Muscle layer of colon (tissue), 2 donors: ENCODE results near the gene CPNE7.

Experiments
- H3K27ac ChIP-seq: one replicate; pipeline ENCODE4 v1.7.0; 2013; ENCODE audit warnings: low read depth, mild to moderate bottlenecking, low read length, moderate library complexity
- H3K27me3 ChIP-seq, 2 donors: one replicate each; pipeline ENCODE4 v1.7.0; 2013; ENCODE audit warnings: low read length in 2 of 2, mild to moderate bottlenecking in 2 of 2; ENCODE audit not compliant: insufficient read depth in 2 of 2, control insufficient read depth in 1 of 2
- H3K36me3 ChIP-seq: one replicate; pipeline ENCODE4 v1.7.0; 2013; ENCODE audit warnings: mild to moderate bottlenecking, low read length; ENCODE audit not compliant: insufficient read depth
- H3K4me1 ChIP-seq: one replicate; pipeline ENCODE4 v1.7.0; 2013; ENCODE audit warnings: mild to moderate bottlenecking, low read length; ENCODE audit not compliant: insufficient read depth
- H3K4me3 ChIP-seq, 2 donors: one replicate each; pipeline ENCODE4 v1.7.0; 2013; ENCODE audit warnings: low read length in 2 of 2, low read depth in 1 of 2, mild to moderate bottlenecking in 1 of 2, moderate library complexity in 1 of 2
- H3K9ac ChIP-seq: one replicate; pipeline ENCODE4 v1.7.0; 2013; ENCODE audit warnings: low read length
- H3K9me3 ChIP-seq: one replicate; pipeline ENCODE4 v1.7.0; 2013; ENCODE audit warnings: mild to moderate bottlenecking, low read length
- donor health status: abdominal sarcoma.
- donor health status: Adenocarcinoma of cecum.

Gene CPNE7

DNA sequence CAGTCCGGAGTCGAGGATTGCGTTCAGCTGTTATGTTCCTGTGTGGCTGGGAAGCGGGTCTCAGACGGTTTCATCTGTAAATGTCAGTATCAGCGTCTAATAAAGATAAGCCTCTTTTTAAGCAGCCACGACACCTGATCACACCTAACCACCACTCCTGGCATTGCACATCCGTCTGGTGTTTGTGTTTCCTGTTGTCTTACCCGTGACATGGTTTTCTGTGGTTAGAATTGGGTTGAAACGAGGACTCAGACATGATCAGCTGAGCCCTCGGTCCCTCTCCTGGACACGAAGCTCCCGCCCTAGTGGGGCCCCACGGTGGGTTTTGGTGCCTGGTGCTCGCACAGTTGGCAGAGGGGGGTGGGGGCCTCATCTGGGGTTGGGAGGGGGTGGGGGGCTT is 18.3 kb downstream of the CPNE7 start:
- Histone ChIP-seq H3K9ac (no peak overlapping the region), H3K9me3 (no peaks in the 10 kb centered on the region), H3K27ac (no peak overlapping the region), H3K4me3 (no peak overlapping the region), H3K4me1 (no peaks in the 10 kb centered on the region), H3K27me3 (no peaks in the 10 kb centered on the region), H3K36me3 (no peaks in the 10 kb centered on the region)

DNA sequence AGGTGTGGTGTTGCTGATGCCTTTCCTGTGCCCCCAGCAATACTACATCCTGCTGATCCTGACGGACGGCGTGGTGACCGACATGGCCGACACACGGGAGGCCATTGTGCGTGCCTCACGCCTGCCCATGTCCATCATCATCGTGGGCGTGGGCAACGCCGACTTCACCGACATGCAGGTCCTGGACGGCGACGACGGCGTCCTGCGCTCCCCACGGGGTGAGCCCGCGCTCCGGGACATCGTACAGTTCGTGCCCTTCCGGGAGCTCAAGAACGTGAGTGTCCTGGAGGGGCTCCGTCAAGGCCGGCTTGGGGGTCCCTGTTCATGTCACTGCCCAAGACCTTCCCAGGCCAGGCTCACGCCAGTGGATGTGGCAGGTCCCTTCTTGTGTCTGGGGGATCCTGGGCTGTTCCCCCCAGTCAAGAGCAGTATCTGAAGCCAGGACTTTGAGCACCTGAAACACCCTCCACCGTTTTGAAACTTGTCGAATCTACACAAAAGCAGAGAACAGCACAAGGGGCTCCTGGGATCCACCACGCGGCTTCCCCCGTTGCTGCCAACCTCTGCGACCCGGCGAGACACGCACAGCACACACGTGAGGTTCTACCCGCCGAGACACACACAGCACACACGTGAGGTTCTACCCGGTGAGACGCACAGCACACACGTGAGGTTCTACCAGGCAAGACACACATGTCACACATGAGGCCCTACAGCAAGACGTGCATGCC is 19.9 kb downstream of the CPNE7 start:
- Histone ChIP-seq H3K27ac (no peak overlapping the region), H3K4me3 (no peak overlapping the region)

DNA sequence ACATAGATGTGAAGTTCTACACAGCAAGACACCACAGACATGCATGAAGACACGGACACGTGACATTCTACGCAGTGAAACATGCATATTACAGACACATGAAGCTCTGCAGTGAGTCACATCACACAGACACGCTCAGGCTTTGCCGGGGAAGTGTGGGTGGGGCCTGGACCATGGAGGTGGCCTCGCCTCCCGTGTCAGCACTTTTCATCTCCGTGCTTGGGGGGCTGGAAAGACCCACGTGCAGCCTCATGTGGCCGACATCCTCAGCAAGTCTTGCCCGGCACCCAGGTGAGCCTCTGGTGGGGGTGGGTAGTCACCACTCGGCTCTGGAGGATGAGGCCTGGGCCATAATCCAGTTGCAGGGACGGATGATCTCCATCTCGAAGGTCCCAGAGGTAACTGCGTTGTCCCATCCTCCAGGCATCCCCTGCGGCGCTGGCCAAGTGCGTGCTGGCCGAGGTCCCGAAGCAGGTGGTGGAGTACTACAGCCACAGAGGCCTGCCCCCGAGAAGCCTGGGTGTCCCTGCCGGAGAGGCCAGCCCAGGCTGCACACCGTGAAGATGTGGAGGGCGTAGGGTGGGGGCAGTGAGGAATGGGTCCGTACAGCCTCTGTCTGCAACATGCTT is 20.6 kb downstream of the CPNE7 start:
- no peaks in the 10 kb centered on the region for H3K9me3 ChIP-seq
- no peak overlapping the region for H3K9ac ChIP-seq
- no peak overlapping the region for H3K27ac ChIP-seq
- no peaks in the 10 kb centered on the region for H3K36me3 ChIP-seq
- H3K27me3 ChIP-seq: no peaks in the 10 kb centered on the region
- H3K4me3 ChIP-seq: no peak overlapping the region
- H3K4me1 ChIP-seq: no peaks in the 10 kb centered on the region

More for the DNA sequence above, 19.9 kb downstream of the CPNE7 start:
- H3K4me1 ChIP-seq: no peaks in the 10 kb centered on the region
- H3K36me3 ChIP-seq: no peaks in the 10 kb centered on the region
- no peak overlapping the region for H3K9ac ChIP-seq
- H3K9me3 ChIP-seq: no peaks in the 10 kb centered on the region
- no peaks in the 10 kb centered on the region for H3K27me3 ChIP-seq

DNA sequence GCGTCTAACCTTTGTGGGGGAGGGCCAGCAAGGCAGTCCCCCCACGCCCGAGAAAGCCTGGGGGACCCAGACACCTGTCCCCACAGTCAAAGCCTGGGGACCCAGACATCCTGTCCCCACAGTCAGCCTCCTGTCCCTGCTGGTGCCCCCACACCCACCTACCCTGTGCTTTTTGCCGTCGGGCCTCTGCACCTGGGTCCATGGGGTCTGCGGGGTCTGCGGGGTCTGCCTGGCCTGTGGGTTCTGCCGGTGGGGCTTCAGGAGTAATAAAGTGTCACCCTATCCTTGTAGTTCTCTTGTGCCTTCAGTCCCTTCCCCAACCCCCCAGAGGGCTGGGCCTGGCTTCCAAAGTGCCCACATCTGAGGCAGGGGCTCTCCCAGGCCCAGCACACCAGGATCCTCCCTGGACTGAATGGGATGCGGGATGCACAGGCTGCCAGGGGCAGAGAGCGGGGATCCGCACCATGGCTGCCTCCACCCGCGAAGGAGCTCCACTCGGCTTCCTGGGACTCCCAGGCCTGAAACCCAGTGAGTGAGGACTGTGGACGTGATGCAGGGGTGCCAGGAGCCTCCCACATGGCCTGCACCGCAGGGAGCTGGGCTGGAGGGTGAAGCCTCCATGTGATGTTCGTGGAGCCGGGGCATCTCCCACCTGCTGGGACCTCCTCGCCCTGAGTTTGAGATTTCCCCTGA is 21.5 kb downstream of the CPNE7 start:
- H3K36me3 ChIP-seq: no peaks in the 10 kb centered on the region
- no peak overlapping the region for H3K9ac ChIP-seq
- no peak overlapping the region for H3K27ac ChIP-seq
- H3K4me3 ChIP-seq: no peak overlapping the region
- peaks cover 0 to under 1% of the 10 kb centered on the region in 2 donors for H3K27me3 ChIP-seq
- no peaks in the 10 kb centered on the region for H3K9me3 ChIP-seq
- H3K4me1 ChIP-seq: no peaks in the 10 kb centered on the region

DNA sequence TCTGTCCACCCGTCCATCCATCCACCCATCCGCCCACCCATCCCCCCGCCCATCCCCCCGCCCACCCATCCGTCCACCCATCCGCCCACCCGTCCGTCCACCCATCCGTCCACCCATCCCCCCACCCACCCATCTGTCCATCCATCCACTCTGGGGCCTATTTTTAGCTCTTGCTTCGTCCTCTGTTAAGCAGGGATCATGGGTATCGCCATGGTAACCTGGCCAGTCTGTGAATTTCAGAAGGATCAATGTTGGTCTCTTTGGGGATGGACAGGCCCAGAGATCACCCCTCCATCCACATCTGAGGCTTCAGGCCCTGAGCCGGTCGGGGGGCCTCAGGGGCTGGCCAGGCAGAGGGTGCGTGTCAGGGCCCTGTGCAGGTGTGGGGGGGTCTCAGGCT is 22.6 kb downstream of the CPNE7 start:
- H3K9me3 ChIP-seq: no peaks in the 10 kb centered on the region
- no peaks in the 10 kb centered on the region for H3K4me1 ChIP-seq
- H3K9ac ChIP-seq: no peak overlapping the region
- H3K27me3 ChIP-seq: peaks cover 0 to 4% of the 10 kb centered on the region in 2 donors
- no peak overlapping the region for H3K4me3 ChIP-seq
- no peaks in the 10 kb centered on the region for H3K36me3 ChIP-seq
- H3K27ac ChIP-seq: no peak overlapping the region

DNA sequence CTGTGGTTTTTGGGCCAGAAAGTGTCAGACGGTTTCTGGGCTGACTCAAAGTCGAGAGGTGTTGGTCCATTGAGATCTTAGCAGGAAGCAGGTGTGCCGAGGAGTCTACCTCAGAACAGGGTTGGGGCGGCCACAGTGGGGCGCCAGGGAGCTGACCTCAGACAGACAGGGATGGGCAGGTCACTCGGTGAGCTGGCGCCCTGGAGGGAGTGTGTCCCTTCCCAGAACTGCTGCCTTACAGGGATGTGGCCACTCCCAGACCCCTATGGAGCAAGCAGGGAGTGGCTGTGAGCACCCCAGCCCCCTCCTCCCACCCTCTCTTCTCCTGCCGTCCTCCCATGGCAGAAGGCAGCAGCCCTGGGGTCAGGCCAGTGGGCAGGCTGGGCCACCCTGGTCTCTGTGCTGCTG is 23.9 kb downstream of the CPNE7 start:
- H3K4me3 ChIP-seq: no peak overlapping the region

DNA sequence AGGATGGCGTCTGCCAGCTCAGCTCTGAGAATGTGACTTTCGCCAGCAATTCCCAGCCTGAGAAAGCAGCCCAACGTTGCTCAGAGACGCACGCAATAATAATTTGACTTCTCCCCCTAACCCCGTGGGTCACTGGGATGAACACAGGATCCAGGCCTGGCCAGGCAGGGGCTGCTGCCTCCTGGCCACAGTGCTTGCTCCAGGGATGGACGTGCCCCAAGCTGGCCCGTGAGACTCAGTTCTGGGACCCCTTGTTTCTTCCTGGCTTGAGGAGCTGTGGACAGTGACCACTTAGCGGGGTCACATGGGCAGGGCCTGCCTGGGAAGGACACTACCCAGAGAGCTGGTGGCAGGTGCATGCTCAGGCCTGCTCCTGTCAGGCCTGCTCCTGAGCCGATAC is 24.3 kb downstream of the CPNE7 start:
- H3K9me3 ChIP-seq: no peaks in the 10 kb centered on the region
- peaks cover 0 to 4% of the 10 kb centered on the region in 2 donors for H3K27me3 ChIP-seq
- H3K4me3 ChIP-seq: no peak overlapping the region

More for the DNA sequence above, 23.9 kb downstream of the CPNE7 start:
- no peaks in the 10 kb centered on the region for H3K9me3 ChIP-seq
- H3K36me3 ChIP-seq: no peaks in the 10 kb centered on the region
- H3K9ac ChIP-seq: no peak overlapping the region
- peaks cover 0 to 4% of the 10 kb centered on the region in 2 donors for H3K27me3 ChIP-seq
- H3K27ac ChIP-seq: no peak overlapping the region
- no peaks in the 10 kb centered on the region for H3K4me1 ChIP-seq

DNA sequence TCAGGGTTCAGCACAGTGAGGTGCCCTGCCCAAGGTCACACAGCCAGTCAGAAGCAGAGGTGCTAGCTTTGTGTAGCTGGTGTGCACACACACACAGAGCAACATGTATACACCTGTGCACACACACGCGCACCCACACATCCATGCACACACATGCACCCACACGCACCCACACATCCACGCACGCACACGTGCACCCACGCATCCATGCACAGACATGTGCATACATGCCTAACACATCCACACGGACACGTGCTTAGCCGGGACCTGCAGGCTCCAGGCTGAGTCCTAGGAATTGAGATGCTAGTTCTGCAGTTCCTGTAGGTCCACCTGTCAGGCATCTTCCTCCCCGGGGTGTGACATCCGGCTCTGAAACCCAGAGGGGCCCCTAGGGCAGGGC is 24.9 kb downstream of the CPNE7 start:
- H3K9me3 ChIP-seq: no peaks in the 10 kb centered on the region
- no peak overlapping the region for H3K27ac ChIP-seq

More for the DNA sequence above, 24.3 kb downstream of the CPNE7 start:
- no peaks in the 10 kb centered on the region for H3K36me3 ChIP-seq
- H3K9ac ChIP-seq: no peak overlapping the region
- no peaks in the 10 kb centered on the region for H3K4me1 ChIP-seq
- no peak overlapping the region for H3K27ac ChIP-seq

DNA sequence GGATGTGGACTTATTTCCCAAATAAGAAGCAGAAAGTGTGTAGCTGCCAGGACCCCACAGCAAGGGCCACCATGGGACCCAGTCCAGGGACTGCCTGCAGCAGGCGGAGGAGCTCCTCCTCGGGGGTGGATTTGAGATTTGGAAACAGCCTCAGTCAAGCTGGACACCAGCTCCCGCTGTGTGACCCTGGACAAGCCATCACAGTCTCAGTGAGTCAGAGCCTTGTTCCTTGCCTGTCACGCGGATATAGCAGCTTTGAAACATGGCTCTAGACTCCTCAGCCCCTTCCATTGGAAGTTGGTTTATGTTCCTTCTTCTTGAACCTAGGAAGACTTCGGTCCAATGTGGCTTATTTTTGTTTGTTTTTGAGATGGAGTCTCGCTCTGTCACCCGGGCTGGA is 25.4 kb downstream of the CPNE7 start:
- no peaks in the 10 kb centered on the region for H3K9me3 ChIP-seq
- peaks cover 0 to 8% of the 10 kb centered on the region in 2 donors for H3K27me3 ChIP-seq
- H3K9ac ChIP-seq: no peak overlapping the region
- no peaks in the 10 kb centered on the region for H3K36me3 ChIP-seq
- H3K4me3 ChIP-seq: no peak overlapping the region
- H3K27ac ChIP-seq: no peak overlapping the region
- H3K4me1 ChIP-seq: no peaks in the 10 kb centered on the region

More for the DNA sequence above, 24.9 kb downstream of the CPNE7 start:
- no peak overlapping the region for H3K9ac ChIP-seq
- H3K4me1 ChIP-seq: no peaks in the 10 kb centered on the region
- H3K27me3 ChIP-seq: peaks cover 0 to 4% of the 10 kb centered on the region in 2 donors
- no peak overlapping the region for H3K4me3 ChIP-seq
- no peaks in the 10 kb centered on the region for H3K36me3 ChIP-seq

DNA sequence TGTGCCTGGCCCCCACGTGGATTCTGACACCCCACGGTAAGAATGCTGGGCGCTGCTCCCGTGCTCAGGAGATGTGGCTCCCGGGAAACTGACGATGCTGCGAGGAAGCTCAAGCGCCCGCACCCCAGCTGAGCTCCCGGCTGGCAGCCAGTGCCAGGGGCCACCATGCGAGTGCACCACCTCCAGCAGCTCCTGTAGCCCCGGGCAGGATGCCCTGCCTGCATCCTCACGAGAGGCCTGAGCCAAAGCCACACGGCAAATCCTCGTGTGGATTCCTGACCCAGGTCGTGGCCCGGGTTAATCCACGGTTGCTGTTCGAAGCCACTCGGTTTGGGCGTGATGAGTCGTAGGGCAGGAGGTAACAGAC is 26.3 kb downstream of the CPNE7 start:
- Histone ChIP-seq H3K4me3 (no peak overlapping the region), H3K27me3 (peaks cover 0 to 8% of the 10 kb centered on the region in 2 donors), H3K9me3 (no peaks in the 10 kb centered on the region), H3K27ac (no peak overlapping the region), H3K4me1 (no peaks in the 10 kb centered on the region), H3K9ac (no peak overlapping the region), H3K36me3 (no peaks in the 10 kb centered on the region)

DNA sequence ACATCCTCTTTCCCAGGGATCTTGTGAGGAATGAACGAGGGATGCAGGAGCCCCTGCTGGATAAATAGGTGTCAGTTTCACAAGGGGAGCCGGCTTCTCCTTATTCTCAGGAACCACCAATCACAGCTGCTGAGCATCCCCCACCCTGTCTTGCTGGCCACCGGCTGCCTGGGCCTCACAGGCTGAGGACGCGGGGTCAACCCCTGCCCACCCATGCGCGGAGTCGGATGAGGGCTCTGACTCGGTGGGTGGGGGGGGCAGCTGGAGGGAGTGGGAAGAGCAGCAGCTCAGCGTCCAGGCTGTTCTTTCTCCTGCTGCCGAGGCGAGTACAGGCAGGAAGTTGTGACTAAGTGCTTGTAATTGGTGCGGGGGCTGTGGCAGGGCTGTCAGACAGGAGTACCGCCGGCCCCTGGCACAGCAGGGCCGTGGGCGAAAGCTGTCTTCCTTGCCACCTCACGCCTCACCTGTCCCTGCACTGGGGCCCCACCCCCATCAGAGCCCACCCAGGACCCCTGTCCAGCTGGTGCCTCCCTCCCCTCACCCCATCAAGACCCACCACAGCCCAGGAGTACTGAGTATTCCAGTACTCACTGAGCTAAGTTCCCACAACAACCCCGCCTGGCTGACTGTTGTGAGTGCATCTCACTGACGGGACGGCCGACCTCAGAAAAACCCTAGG is 26.9 kb downstream of the CPNE7 start:
- peaks cover 0 to 8% of the 10 kb centered on the region in 2 donors for H3K27me3 ChIP-seq
- no peak overlapping the region for H3K27ac ChIP-seq
- no peaks in the 10 kb centered on the region for H3K4me1 ChIP-seq
- no peak overlapping the region for H3K9ac ChIP-seq
- no peaks in the 10 kb centered on the region for H3K36me3 ChIP-seq
- no peaks in the 10 kb centered on the region for H3K9me3 ChIP-seq
- no peak overlapping the region for H3K4me3 ChIP-seq
